ENCODE measurements around the gene TLE1.
"Not testable (repeated sequence)": the region's sequence is repeated elsewhere in the genome, so short reads cannot be mapped to it uniquely, and the experiment has no call there.

- TF ChIP-seq, protein P1, sequence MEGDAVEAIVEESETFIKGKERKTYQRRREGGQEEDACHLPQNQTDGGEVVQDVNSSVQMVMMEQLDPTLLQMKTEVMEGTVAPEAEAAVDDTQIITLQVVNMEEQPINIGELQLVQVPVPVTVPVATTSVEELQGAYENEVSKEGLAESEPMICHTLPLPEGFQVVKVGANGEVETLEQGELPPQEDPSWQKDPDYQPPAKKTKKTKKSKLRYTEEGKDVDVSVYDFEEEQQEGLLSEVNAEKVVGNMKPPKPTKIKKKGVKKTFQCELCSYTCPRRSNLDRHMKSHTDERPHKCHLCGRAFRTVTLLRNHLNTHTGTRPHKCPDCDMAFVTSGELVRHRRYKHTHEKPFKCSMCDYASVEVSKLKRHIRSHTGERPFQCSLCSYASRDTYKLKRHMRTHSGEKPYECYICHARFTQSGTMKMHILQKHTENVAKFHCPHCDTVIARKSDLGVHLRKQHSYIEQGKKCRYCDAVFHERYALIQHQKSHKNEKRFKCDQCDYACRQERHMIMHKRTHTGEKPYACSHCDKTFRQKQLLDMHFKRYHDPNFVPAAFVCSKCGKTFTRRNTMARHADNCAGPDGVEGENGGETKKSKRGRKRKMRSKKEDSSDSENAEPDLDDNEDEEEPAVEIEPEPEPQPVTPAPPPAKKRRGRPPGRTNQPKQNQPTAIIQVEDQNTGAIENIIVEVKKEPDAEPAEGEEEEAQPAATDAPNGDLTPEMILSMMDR (IDR thresholded peaks at IDR 0.05; ENCODE audit: insufficient read depth, low read length): not testable (repeated sequence)
- TF ChIP-seq POLR2AphosphoS5 (IDR thresholded peaks at IDR 0.05; ENCODE audit: low read depth); REST (IDR thresholded peaks at IDR 0.05; ENCODE audit: insufficient replicate concordance, low read depth): not testable (repeated sequence)
Measured at GRCh38 chr9:81644513-81644912, 44.8 kb downstream of the TLE1 start.
